AG04449 (cell line): ENCODE measurements around the gene ANK2.

Source experiments
- CTCF ChIA-PET: fragments of 350-600 bp; formaldehyde crosslinking; extraction: SDS; loops from one replicate; lab custom pipeline; 2021; ENCODE audit warnings: antibody characterized with exemption; lab: Yijun Ruan, JAX
- POLR2A ChIA-PET: fragments of 400-600, 350-600 bp; formaldehyde crosslinking; extraction: SDS; loops from one replicate; lab custom pipeline; 2020; ENCODE audit warnings: antibody characterized with exemption, inconsistent platforms; lab: Yijun Ruan, JAX
- DNase-seq: peaks from one replicate; pipeline ENCODE4 v3.0.0-alpha.2; 2010; ENCODE audit warnings: low read depth, low spot score
- H3K4me3 ChIP-seq: 2 replicates; pipeline ENCODE4 v1.5.1; 2011; ENCODE audit warnings: low read depth, mild to moderate bottlenecking, control low read depth, low read length
- CTCF ChIP-seq: IDR thresholded peaks from one replicate; pipeline ENCODE4 v1.5.1; 2011; ENCODE audit warnings: mild to moderate bottlenecking, moderate library complexity, low read length, control low read depth, inconsistent platforms; ENCODE audit not compliant: insufficient read depth; ENCODE audit errors: missing control alignments

The ANK2 gene

DNA sequence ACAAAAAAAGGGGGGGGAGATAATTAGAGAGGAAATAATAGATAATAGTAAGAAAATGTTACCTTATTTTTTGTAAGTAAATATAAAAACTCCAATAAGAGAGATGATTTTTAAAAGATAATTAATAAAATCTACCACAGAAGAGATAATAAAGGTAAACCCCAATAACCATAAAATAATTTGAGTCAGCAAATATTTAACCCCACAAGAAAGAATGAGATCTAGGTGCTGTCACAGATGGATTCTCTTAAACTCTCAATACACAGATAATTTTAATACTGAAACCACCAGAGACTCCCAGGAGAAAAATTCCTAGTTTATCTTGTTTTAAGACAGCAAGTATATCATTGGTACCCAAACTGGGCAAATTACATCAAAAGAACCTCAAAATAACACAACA, 341.4 kb downstream of the ANK2 start:
- ChIA-PET POLR2A (no interaction called here), CTCF (interaction anchor here (0.7 to 2.2 kb wide), 2 partner anchors 113 to 995 kb away, joined by 4 to 5 read pairs; no protein-coding TSS in a partner anchor)
- no peak for DNase-seq
- H3K4me3 ChIP-seq: no peak overlapping the region
- no peak for TF ChIP-seq CTCF

DNA sequence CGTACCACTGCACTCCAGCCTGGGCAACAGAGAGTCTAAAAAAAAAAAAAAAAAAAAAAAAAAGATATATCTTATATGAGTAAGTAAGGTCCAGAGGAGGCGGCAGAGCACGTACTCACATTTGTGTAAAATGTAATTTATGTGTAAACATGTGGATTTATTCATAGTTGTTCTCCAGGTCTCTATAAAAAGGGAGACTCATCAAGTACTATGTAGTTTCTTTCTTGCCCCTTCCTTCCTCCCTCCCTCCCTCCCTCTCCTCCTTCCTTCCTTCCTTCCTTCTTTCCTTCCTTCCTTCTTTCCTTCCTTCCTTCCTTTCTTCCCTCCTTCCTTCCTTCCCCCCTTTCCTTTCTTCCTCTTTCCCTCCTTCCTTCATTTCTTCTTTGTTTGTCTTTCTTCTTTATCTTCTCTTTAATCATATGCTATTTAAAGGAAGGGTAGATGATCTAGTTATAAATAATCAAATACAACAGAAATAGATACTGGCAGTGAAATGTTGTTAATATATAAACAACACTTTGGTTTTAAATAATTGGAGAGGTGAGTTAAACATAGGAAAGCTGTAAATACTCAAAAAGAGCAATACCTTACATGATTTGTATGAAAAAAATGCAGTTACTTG, 344.8 kb downstream of the ANK2 start:
- CTCF ChIA-PET: interaction anchor here (0.9 to 5.5 kb wide), 40 partner anchors 9 to 998 kb away, joined by 3 to 52 read pairs (median 4); no protein-coding TSS in a partner anchor
- no peak for TF ChIP-seq CTCF
- no peak for DNase-seq
- POLR2A ChIA-PET: interaction anchor here (1.5 kb wide), 1 partner anchor 366 kb away, joined by 3 read pairs; no protein-coding TSS in a partner anchor
- H3K4me3 ChIP-seq: no peak overlapping the region

DNA sequence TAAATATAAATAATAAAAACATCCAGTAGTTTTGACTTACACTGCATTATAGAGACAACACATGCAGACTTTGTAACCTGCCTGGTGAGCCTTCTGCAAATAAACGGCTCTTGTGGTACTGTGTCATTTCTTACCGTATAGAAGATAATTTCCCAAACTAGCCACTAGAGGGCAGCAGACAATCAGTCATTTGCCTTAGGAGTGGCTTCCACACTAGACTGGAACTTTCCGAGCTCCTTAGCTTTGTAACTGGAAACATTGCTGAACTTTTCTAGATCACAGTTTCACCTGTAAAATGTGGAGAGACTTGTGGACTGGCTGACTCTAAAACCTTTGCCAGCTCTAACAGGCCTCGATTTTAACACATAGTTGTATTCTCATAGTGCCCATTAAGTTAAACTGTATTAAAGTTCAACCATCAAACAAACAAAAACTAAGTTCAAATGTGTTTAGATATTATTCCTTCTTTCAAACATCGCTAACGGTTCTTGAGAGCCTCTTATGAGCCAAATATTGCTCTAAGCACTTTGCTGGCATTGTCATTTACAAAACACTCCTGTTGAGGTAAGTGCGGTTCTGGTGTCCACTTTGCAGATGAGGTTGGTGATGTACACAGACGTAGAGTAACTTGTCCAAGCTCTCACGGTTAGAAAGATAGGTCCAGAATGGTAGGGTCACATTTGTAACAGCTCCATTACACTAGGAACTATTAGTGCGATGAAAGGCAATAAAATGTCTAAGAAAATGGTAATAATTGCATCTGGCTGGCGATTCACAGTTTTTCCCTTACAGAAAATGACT, 345.5 kb downstream of the ANK2 start:
- ChIA-PET CTCF (interaction anchor here (0.6 to 5.5 kb wide), 51 partner anchors 9 to 997 kb away, joined by 3 to 52 read pairs (median 4); no protein-coding TSS in a partner anchor), POLR2A (interaction anchor here (1.5 kb wide), 1 partner anchor 366 kb away, joined by 3 read pairs; no protein-coding TSS in a partner anchor)
- peak; percentile 46 for DNase-seq
- peak; percentile 55 for TF ChIP-seq CTCF
- H3K4me3 ChIP-seq: no peak overlapping the region

- H3K4me3 ChIP-seq: no peak overlapping the region
- ChIA-PET POLR2A (no interaction called here), CTCF (interaction anchor here (1.1 to 5.5 kb wide), 6 partner anchors 9 to 987 kb away, joined by 3 to 52 read pairs (median 4); no protein-coding TSS in a partner anchor)
- peak; percentile 82 for DNase-seq
- TF ChIP-seq CTCF: no peak
These were observed 347.8 kb downstream of the ANK2 start for GRCh38 chr4:113397114-113397701.

- DNase-seq: no peak
- no peak for TF ChIP-seq CTCF
- no peak overlapping the region for H3K4me3 ChIP-seq
- POLR2A ChIA-PET: no interaction called here
- CTCF ChIA-PET: interaction anchor here (1.1 kb wide), 1 partner anchor 979 kb away, joined by 3 read pairs; no protein-coding TSS in a partner anchor
These were observed 349.1 kb downstream of the ANK2 start for GRCh38 chr4:113398441-113399143.
